Measurements from ENCODE around the gene SLC39A8. TPM values are rescaled to one million over a fixed set of nuclear protein-coding genes. Genes with fewer than 3 reads are reported as not detected.

The SLC39A8 gene
- total and polyA plus RNA-seq, 12 donors = 2.0 to 24.2 (median 8.2) TPM

DNA sequence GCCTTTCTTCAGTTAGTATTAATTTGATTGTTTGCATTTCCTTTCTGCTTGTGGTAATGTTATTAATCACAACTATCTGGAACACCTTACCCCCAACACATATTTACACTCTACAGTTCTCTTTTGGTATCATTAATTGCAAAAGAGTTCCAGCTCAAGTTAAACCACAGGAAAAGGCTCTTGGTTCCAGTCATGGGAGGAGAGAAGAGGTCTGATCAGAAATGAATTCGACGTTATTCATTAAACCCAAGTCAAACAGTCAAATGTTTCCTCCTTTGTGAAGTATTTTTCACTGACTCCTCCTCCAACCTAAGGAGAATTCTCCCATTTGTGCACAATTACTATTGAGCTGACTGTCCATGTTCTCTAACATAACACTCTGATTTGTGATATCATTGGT is 91.4 kb downstream of the SLC39A8 start:
- no peak for DNase-seq
- no peak overlapping the region for H3K27ac ChIP-seq
- no peaks in the 10 kb centered on the region for H3K4me1 ChIP-seq (replicated peaks in 1 of 2)
- no peaks in the 10 kb centered on the region for H3K9me3 ChIP-seq (replicated peaks in 1 of 3)
- no peak overlapping the region for H3K4me3 ChIP-seq
- intact Hi-C loops (cut with DNase I) = no loop called here
- H3K27me3 ChIP-seq = no peaks in the 10 kb centered on the region
- H3K36me3 ChIP-seq (replicated peaks in 1 of 2) = no peaks in the 10 kb centered on the region
- 74 to 88% (median 84%) methylated on average over 2 of the region's 2 CpGs for WGBS, 4 donors
- no peak for TF ChIP-seq POLR2A (IDR thresholded peaks at IDR 0.05)
- TF ChIP-seq, protein P1, sequence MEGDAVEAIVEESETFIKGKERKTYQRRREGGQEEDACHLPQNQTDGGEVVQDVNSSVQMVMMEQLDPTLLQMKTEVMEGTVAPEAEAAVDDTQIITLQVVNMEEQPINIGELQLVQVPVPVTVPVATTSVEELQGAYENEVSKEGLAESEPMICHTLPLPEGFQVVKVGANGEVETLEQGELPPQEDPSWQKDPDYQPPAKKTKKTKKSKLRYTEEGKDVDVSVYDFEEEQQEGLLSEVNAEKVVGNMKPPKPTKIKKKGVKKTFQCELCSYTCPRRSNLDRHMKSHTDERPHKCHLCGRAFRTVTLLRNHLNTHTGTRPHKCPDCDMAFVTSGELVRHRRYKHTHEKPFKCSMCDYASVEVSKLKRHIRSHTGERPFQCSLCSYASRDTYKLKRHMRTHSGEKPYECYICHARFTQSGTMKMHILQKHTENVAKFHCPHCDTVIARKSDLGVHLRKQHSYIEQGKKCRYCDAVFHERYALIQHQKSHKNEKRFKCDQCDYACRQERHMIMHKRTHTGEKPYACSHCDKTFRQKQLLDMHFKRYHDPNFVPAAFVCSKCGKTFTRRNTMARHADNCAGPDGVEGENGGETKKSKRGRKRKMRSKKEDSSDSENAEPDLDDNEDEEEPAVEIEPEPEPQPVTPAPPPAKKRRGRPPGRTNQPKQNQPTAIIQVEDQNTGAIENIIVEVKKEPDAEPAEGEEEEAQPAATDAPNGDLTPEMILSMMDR (IDR thresholded peaks at IDR 0.05) = no peak

DNA sequence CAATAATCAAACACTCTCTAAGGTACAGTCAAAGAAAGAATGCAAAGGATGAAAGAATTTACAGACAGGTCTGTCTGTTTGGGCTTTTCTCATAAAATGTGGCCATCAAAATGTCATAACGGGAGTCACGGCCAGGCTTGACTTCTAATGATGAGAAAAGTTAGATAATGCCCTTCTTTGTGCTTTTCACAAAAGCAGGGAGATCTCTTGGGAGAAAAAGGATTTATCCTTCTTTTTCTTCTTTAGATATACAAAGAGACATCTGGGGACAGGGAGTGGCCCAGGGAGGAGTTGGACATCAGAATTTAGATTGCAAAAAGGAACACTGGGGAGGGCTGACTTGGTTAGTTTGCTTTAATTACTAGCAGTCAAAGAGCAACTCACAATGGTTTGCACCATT is 93.1 kb downstream of the SLC39A8 start:
- H3K27me3 ChIP-seq = no peaks in the 10 kb centered on the region
- H3K36me3 ChIP-seq (replicated peaks in 1 of 2) = no peaks in the 10 kb centered on the region
- H3K4me1 ChIP-seq (replicated peaks in 1 of 2) = no peaks in the 10 kb centered on the region
- DNase-seq = no peak
- no peak overlapping the region for H3K4me3 ChIP-seq
- 83 to 88% (median 86%) methylated on average over 2 of the region's 2 CpGs for WGBS, 4 donors
- H3K9me3 ChIP-seq (replicated peaks in 1 of 3) = no peaks in the 10 kb centered on the region
- intact Hi-C loops (cut with DNase I) = no loop called here
- TF ChIP-seq, protein P1 (IDR thresholded peaks at IDR 0.05) = no peak
- TF ChIP-seq POLR2A (IDR thresholded peaks at IDR 0.05) = no peak
- no peak overlapping the region for H3K27ac ChIP-seq

DNA sequence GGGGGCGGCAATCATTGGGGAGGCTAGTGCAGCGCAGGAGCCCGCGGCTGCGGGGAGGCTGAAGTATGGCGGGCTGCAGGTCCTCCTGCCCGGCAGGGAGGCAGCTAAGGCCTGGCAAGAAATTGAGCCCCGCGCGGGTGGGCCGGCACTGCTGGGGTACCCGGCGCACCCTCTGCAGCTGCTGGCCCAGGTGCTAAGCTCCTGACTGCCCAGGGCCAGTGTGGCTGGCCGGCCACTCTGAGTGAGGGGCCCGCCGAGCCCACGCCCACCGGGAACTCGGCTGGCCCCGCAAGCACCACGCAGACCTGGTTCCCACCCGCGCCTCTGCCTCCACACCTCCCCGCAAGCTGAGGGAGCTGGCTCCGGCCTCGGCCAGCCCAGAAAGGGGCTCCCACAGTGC is 94.9 kb downstream of the SLC39A8 start:
- Histone ChIP-seq H3K27ac (no peak overlapping the region), H3K9me3 (replicated peaks in 1 of 3) (no peaks in the 10 kb centered on the region), H3K4me3 (no peak overlapping the region), H3K27me3 (no peaks in the 10 kb centered on the region), H3K4me1 (replicated peaks in 1 of 2) (no peaks in the 10 kb centered on the region), H3K36me3 (replicated peaks in 1 of 2) (no peaks in the 10 kb centered on the region)
- no peak for DNase-seq
- intact Hi-C loops (cut with DNase I) = no loop called here
- TF ChIP-seq, protein P1 (IDR thresholded peaks at IDR 0.05) = no peak
- TF ChIP-seq POLR2A (IDR thresholded peaks at IDR 0.05) = no peak
- 73 to 100% (median 80%) methylated on average over 2 to 26 of the region's 26 CpGs; no CpG with 5 or more reads in 1 of the 4 donors for WGBS, 4 donors

DNA sequence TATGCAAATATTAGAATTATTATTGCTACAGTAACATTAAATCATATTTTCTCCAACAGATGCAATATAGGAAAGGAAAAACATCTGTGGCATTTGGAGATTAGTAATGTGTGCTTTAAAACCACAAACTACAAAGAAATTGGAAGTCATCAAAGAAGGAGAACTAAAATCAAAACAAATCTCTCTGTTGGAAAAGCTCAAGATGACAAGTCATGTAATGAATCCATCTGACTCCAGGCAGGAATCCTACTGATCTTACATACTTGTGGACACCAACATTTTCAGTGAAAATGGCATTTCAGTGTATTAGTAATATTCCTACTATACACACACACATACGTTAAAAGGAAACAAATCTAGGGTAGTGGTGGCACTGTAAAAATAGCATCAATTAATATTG is 98.2 kb downstream of the SLC39A8 start:
- Histone ChIP-seq H3K36me3 (replicated peaks in 1 of 2) (no peaks in the 10 kb centered on the region), H3K27me3 (no peaks in the 10 kb centered on the region), H3K9me3 (replicated peaks in 1 of 3) (no peaks in the 10 kb centered on the region), H3K4me3 (no peak overlapping the region), H3K27ac (no peak overlapping the region), H3K4me1 (replicated peaks in 1 of 2) (no peaks in the 10 kb centered on the region)
- WGBS, 4 donors = 62 to 82% (median 68%) methylated on average over 1 of the region's 1 CpG
- TF ChIP-seq, protein P1 (IDR thresholded peaks at IDR 0.05) = no peak
- no peak for TF ChIP-seq POLR2A (IDR thresholded peaks at IDR 0.05)
- intact Hi-C loops (cut with DNase I) = no loop called here
- DNase-seq = no peak

All from adrenal gland (tissue), 12 donors.